SK-N-SH (cell line): ENCODE measurements around the gene PABPN1L. TPM values are rescaled to one million over a fixed set of nuclear protein-coding genes. Genes with fewer than 3 reads are reported as not detected.

Source experiments
- CTCF ChIA-PET: fragments of 300-600, 350-600 bp; formaldehyde crosslinking; extraction: SDS; loops from one replicate; lab custom pipeline; 2021; lab: Yijun Ruan, JAX
- POLR2A ChIA-PET: fragments of 350-600 bp; sonication (Branson Sonifier 250); formaldehyde crosslinking; extraction: SDS; loops from one replicate; lab custom pipeline; 2020; ENCODE audit warnings: antibody characterized with exemption, inconsistent platforms; lab: Yijun Ruan, JAX
- DNase-seq: peaks from one replicate; pipeline ENCODE4 v3.0.0; 2012
- H2AFZ ChIP-seq: fragments of 200-600 bp; sonication (generic); 2 replicates; pipeline ENCODE4 v1.8.1; 2016; ENCODE audit warnings: antibody characterized with exemption, mild to moderate bottlenecking, low read depth
- H3F3A ChIP-seq: fragments of 200-600 bp; sonication (generic); replicated peaks from 2 replicates; pipeline ENCODE3; 2016; ENCODE audit warnings: antibody characterized with exemption, mild to moderate bottlenecking; ENCODE audit not compliant: insufficient read depth
- H3K27ac ChIP-seq, 2 experiments: fragments of 200-500 bp in 1 of 2; fragments of 200-600 bp in 1 of 2; sonication (Bioruptor generic) in 1 of 2; sonication (generic), shearing (Covaris generic) in 1 of 2; 2 replicates each; pipeline versions ENCODE4 v1.5.1 to v1.6.1; 2014 to 2016; ENCODE audit warnings: low read depth in 2 of 2, inconsistent platforms in 1 of 2, low read length in 1 of 2, mild to moderate bottlenecking in 1 of 2, mixed read lengths in 1 of 2
- H3K27me3 ChIP-seq: fragments of 200-600 bp; sonication (generic), shearing (Covaris generic); 2 replicates; pipeline ENCODE4 v1.6.1; 2016; ENCODE audit warnings: mixed run types; ENCODE audit not compliant: insufficient read depth
- H3K36me3 ChIP-seq, 2 experiments: fragments of 200-500 bp in 1 of 2; fragments of 200-600 bp in 1 of 2; sonication (Bioruptor generic) in 1 of 2; sonication (generic) in 1 of 2; replicated peaks in 1 of 2; 2 replicates each; pipeline versions ENCODE3 to v1.5.1; 2014 to 2016; ENCODE audit warnings: low read length in 1 of 2, mild to moderate bottlenecking in 1 of 2; ENCODE audit not compliant: insufficient read depth in 2 of 2, control insufficient read depth in 1 of 2
- H3K4me1 ChIP-seq, 2 experiments: fragments of 200-500 bp in 1 of 2; fragments of 200-600 bp in 1 of 2; sonication (Bioruptor generic) in 1 of 2; sonication (generic), shearing (Covaris generic) in 1 of 2; 2 replicates each; pipeline versions ENCODE4 v1.5.1 to v1.6.1; 2014 to 2016; ENCODE audit warnings: low read depth in 1 of 2, low read length in 1 of 2, mixed run types in 1 of 2; ENCODE audit not compliant: insufficient read depth in 2 of 2, control insufficient read depth in 1 of 2
- H3K4me2 ChIP-seq: fragments of 200-600 bp; sonication (generic), shearing (Covaris generic); 2 replicates; pipeline ENCODE4 v1.6.1; 2017; ENCODE audit warnings: mixed run types
- H3K4me3 ChIP-seq, 2 experiments: fragments of 200-500 bp in 1 of 2; fragments of 200-600 bp in 1 of 2; sonication (Bioruptor generic) in 1 of 2; sonication (generic), shearing (Covaris generic) in 1 of 2; 2 replicates each; pipeline versions ENCODE4 v1.5.1 to v1.8.1; 2014 to 2016; ENCODE audit warnings: low read depth in 2 of 2, inconsistent platforms in 1 of 2, low read length in 1 of 2, mild to moderate bottlenecking in 1 of 2, mixed read lengths in 1 of 2, moderate library complexity in 1 of 2
- H3K79me2 ChIP-seq: fragments of 200-600 bp; sonication (generic); 2 replicates; pipeline ENCODE4 v1.8.1; 2017; ENCODE audit warnings: mild to moderate bottlenecking; ENCODE audit not compliant: insufficient read depth
- H3K9ac ChIP-seq: fragments of 200-600 bp; sonication (generic); 2 replicates; pipeline ENCODE4 v1.6.1; 2017; ENCODE audit warnings: mixed run types
- H3K9me2 ChIP-seq: fragments of 200-600 bp; sonication (generic); 2 replicates; pipeline ENCODE4 v1.6.1; 2017; ENCODE audit warnings: mixed run types
- H3K9me3 ChIP-seq: fragments of 200-600 bp; sonication (generic); 2 replicates; pipeline ENCODE4 v1.6.1; 2017; ENCODE audit warnings: mixed run types, mild to moderate bottlenecking, moderate library complexity
- H4K20me1 ChIP-seq: fragments of 200-600 bp; sonication (generic); 2 replicates; pipeline ENCODE4 v1.6.1; 2017; ENCODE audit warnings: mild to moderate bottlenecking, mixed run types; ENCODE audit not compliant: insufficient read depth
- CTCF ChIP-seq: fragments of 200-600 bp; sonication (generic); IDR thresholded peaks from 2 replicates; pipeline ENCODE4 v1.6.1; 2017; ENCODE audit warnings: antibody characterized with exemption, mild to moderate bottlenecking, moderate library complexity
- FOSL2 ChIP-seq: IDR thresholded peaks from 2 replicates; pipeline ENCODE4 v1.4.0; 2012; ENCODE audit warnings: low read depth, mild to moderate bottlenecking, moderate library complexity, borderline replicate concordance
- IRF3 ChIP-seq: fragments of 150-350 bp; IDR thresholded peaks from 2 replicates; pipeline ENCODE4 v1.6.1; 2016; ENCODE audit warnings: mild to moderate bottlenecking, low read depth, low read length
- NFIC ChIP-seq: IDR thresholded peaks from 2 replicates; pipeline ENCODE4 v1.4.0; 2012; ENCODE audit warnings: borderline replicate concordance
- PBX3 ChIP-seq: IDR thresholded peaks from 2 replicates; pipeline ENCODE4; 2012
- SMC3 ChIP-seq: IDR thresholded peaks from 2 replicates; pipeline ENCODE4 v1.6.1; 2012; ENCODE audit warnings: low read depth, low read length, improper control_type of control experiment
- TCF12 ChIP-seq: IDR thresholded peaks from 2 replicates; pipeline ENCODE4 v1.4.0; 2012
- WGBS: methylation state at CpG from one replicate; pipeline ENCODE4 v1.1.6; 2017; ENCODE audit warnings: low lambda C conversion rate; 5-methylcytosine and 5-hydroxymethylcytosine counted together
- polyA plus RNA-seq, 3 experiments: library from polyadenylated mRNA; depleted of rRNA; stranded (reverse); fragments of >200 nt; gene quantifications; 2 replicates each; pipeline ENCODE4 v1.2.3, GENCODE V29; 2012

The PABPN1L gene
- polyA plus RNA-seq, 1 of the 3 experiments (the other 2 are of a cell fraction): not detected

- Histone ChIP-seq H3K4me1 (no peaks in the 10 kb centered on the region), H3K9ac (no peak overlapping the region), H3K27me3 (no peaks in the 10 kb centered on the region), H3K9me3 (no peaks in the 10 kb centered on the region), H3K79me2 (no peaks in the 10 kb centered on the region), H3K27ac (no peak overlapping the region), H2AFZ (no peak overlapping the region), H3K36me3 (peaks cover 0 to 19% of the 10 kb centered on the region in 2 experiments), H3K4me3 (no peak overlapping the region), H4K20me1 (no peaks in the 10 kb centered on the region), H3K4me2 (no peak overlapping the region), H3F3A (no peaks in the 10 kb centered on the region), H3K9me2 (no peaks in the 10 kb centered on the region)
- no peak for TF ChIP-seq PBX3
- TF ChIP-seq SMC3: no peak
- no peak for TF ChIP-seq FOSL2
- TF ChIP-seq IRF3: no peak
- ChIA-PET POLR2A (no interaction called here), CTCF (no interaction called here)
- no peak for DNase-seq
- 91% methylated on average over 16 of the region's 20 CpGs for WGBS
Measured at GRCh38 chr16:88837806-88838205, 28.7 kb downstream of the PABPN1L start.

GRCh38 chr16:88836791-88837190, 29.7 kb downstream of the PABPN1L start:
- H4K20me1 ChIP-seq: no peaks in the 10 kb centered on the region
- H3K4me2 ChIP-seq: no peak overlapping the region
- no peak for TF ChIP-seq TCF12
- no peak overlapping the region for H2AFZ ChIP-seq
- H3K4me3 ChIP-seq: no peak overlapping the region
- no peaks in the 10 kb centered on the region for H3K27me3 ChIP-seq
- H3K36me3 ChIP-seq: peaks cover 0 to 18% of the 10 kb centered on the region in 2 experiments
- no peak overlapping the region for H3K27ac ChIP-seq
- H3K9me2 ChIP-seq: no peaks in the 10 kb centered on the region
- ChIA-PET POLR2A (no interaction called here), CTCF (interaction anchor here (1.1 kb wide), 1 partner anchor 21 kb away, joined by 3 read pairs; no protein-coding TSS in a partner anchor)
- no peaks in the 10 kb centered on the region for H3K4me1 ChIP-seq
- WGBS: 89% methylated on average over 7 of the region's 17 CpGs
- no peaks in the 10 kb centered on the region for H3K9me3 ChIP-seq
- H3K79me2 ChIP-seq: no peaks in the 10 kb centered on the region
- H3F3A ChIP-seq: no peaks in the 10 kb centered on the region
- no peak overlapping the region for H3K9ac ChIP-seq
- no peak for DNase-seq

- no peak for DNase-seq
- ChIA-PET POLR2A (no interaction called here), CTCF (no interaction called here)
- TF ChIP-seq NFIC (no peak), CTCF (no peak)
- no peaks in the 10 kb centered on the region for H3K79me2 ChIP-seq
- no peak overlapping the region for H3K9ac ChIP-seq
- H3K36me3 ChIP-seq: peaks cover 0 to 18% of the 10 kb centered on the region in 2 experiments
- H3K9me3 ChIP-seq: no peaks in the 10 kb centered on the region
- no peaks in the 10 kb centered on the region for H3K4me1 ChIP-seq
- no peaks in the 10 kb centered on the region for H4K20me1 ChIP-seq
- H3F3A ChIP-seq: no peaks in the 10 kb centered on the region
- WGBS: 89% methylated on average over 20 of the region's 33 CpGs
- no peak overlapping the region for H3K4me2 ChIP-seq
- H3K9me2 ChIP-seq: no peaks in the 10 kb centered on the region
- no peak overlapping the region for H3K27ac ChIP-seq
- H3K27me3 ChIP-seq: no peaks in the 10 kb centered on the region
- H3K4me3 ChIP-seq: no peak overlapping the region
- no peak overlapping the region for H2AFZ ChIP-seq
Measured at GRCh38 chr16:88835818-88836217, 30.6 kb downstream of the PABPN1L start.
